Endothelial cell of umbilical vein (primary cell): ENCODE measurements around the gene TM7SF2. TPM values are rescaled to one million over a fixed set of nuclear protein-coding genes. Genes with fewer than 3 reads are reported as not detected.
A peak's percentile ranks its signal among the peaks of the same experiment; 100 is the strongest.

Experiments
- BruUV-seq: library from RNA; stranded (reverse); fragments of 400-500 nt; replicated peaks from 2 replicates; lab custom pipeline; 2021; lab: Mats Ljungman, UMichigan
- CTCF ChIA-PET: fragments of 300-600, 350-600 bp; sonication (Branson Sonifier 250); formaldehyde crosslinking; loops from one replicate; lab custom pipeline; 2021; ENCODE audit warnings: antibody characterized with exemption, inconsistent platforms; lab: Charles Lee
- POLR2A ChIA-PET: fragments of 300-600, 350-600 bp; sonication (Branson Sonifier 250); formaldehyde crosslinking; loops from one replicate; lab custom pipeline; 2021; ENCODE audit warnings: antibody characterized with exemption, inconsistent platforms; lab: Charles Lee
- DNase-seq: peaks from one replicate; pipeline ENCODE4 v3.0.0-alpha.2; 2011; ENCODE audit warnings: low read depth, low spot score
- FAIRE-seq: peaks from 2 replicates; lab custom pipeline; 2011; peaks lifted over from hg19 to GRCh38; lab: Jason Lieb, UNC
- H2AFZ ChIP-seq: 2 replicates; pipeline ENCODE4 v1.6.0; 2012; ENCODE audit warnings: low read depth, low read length, control low read depth, inconsistent platforms
- H3K27ac ChIP-seq: 2 replicates; pipeline ENCODE4 v1.5.1; 2011; ENCODE audit warnings: low read depth, mild to moderate bottlenecking, control low read depth, low read length, moderate library complexity; ENCODE audit not compliant: insufficient read depth
- H3K27me3 ChIP-seq, 2 experiments: 2 replicates each; pipeline versions ENCODE4 v1.6.0 to v1.6.1; 2011; ENCODE audit warnings: low read length in 2 of 2, mixed read lengths in 1 of 2; ENCODE audit not compliant: control insufficient read depth in 2 of 2, insufficient read depth in 2 of 2
- H3K36me3 ChIP-seq, 2 experiments: 2 replicates in 1 of 2; 3 replicates in 1 of 2; pipeline ENCODE4 v1.5.1; 2011; ENCODE audit warnings: low read length in 2 of 2, mild to moderate bottlenecking in 1 of 2, moderate library complexity in 1 of 2; ENCODE audit not compliant: control insufficient read depth in 2 of 2, insufficient read depth in 2 of 2; ENCODE audit errors: extremely low read depth in 1 of 2
- H3K4me1 ChIP-seq: 3 replicates; pipeline ENCODE4 v1.5.1; 2011; ENCODE audit warnings: mild to moderate bottlenecking, low read length; ENCODE audit not compliant: control insufficient read depth, insufficient read depth; ENCODE audit errors: extremely low read depth
- H3K4me2 ChIP-seq: 2 replicates; pipeline ENCODE4 v1.6.1; 2011; ENCODE audit warnings: low read length, control low read depth, mixed read lengths; ENCODE audit not compliant: insufficient read depth
- H3K4me3 ChIP-seq, 3 experiments: fragments of 200-600 bp in 1 of 3; sonication (generic), shearing (Covaris generic) in 1 of 3; replicated peaks in 1 of 3; 2 replicates each; pipeline ENCODE4 v1.5.1; 2011 to 2016; ENCODE audit warnings: control low read depth in 3 of 3, low read length in 3 of 3, mild to moderate bottlenecking in 2 of 3, inconsistent platforms in 1 of 3, low read depth in 1 of 3, moderate library complexity in 1 of 3; ENCODE audit not compliant: insufficient read depth in 1 of 3
- H3K79me2 ChIP-seq: 2 replicates; pipeline ENCODE4 v1.6.0; 2012; ENCODE audit warnings: low read length, inconsistent platforms; ENCODE audit not compliant: control insufficient read depth, insufficient read depth
- H3K9ac ChIP-seq: replicated peaks from 2 replicates; pipeline ENCODE3; 2011; ENCODE audit warnings: low read length, control low read depth; ENCODE audit not compliant: insufficient read depth; ENCODE audit errors: extremely low read depth
- H3K9me1 ChIP-seq: replicated peaks from 3 replicates; pipeline ENCODE4 v1.6.0; 2011; ENCODE audit warnings: mild to moderate bottlenecking, low read length; ENCODE audit not compliant: control insufficient read depth, insufficient read depth; ENCODE audit errors: extremely low read depth
- H3K9me3 ChIP-seq: replicated peaks from 2 replicates; pipeline ENCODE4 v1.5.1; 2012; ENCODE audit warnings: low read length, inconsistent platforms; ENCODE audit not compliant: control insufficient read depth, insufficient read depth
- H4K20me1 ChIP-seq: replicated peaks from 2 replicates; pipeline ENCODE3; 2011; ENCODE audit warnings: mild to moderate bottlenecking, low read length; ENCODE audit not compliant: control insufficient read depth, insufficient read depth; ENCODE audit errors: extremely low read depth
- EZH2 ChIP-seq: IDR thresholded peaks from 2 replicates; pipeline ENCODE4 v1.6.1; 2012; ENCODE audit warnings: borderline replicate concordance, low read depth, mild to moderate bottlenecking, moderate library complexity, low read length, inconsistent platforms; ENCODE audit not compliant: severe bottlenecking
- MYC ChIP-seq: IDR thresholded peaks from one replicate; pipeline ENCODE4 v1.6.1; 2011; ENCODE audit warnings: mild to moderate bottlenecking, low read depth, low read length
- POLR2A ChIP-seq: IDR thresholded peaks from 2 replicates; pipeline ENCODE4 v1.6.1; 2012; ENCODE audit warnings: low read depth, mild to moderate bottlenecking, control low read depth, low read length
- POLR2AphosphoS5 ChIP-seq: IDR thresholded peaks from 2 replicates; pipeline ENCODE4 v1.6.1; 2012; ENCODE audit warnings: low read depth, mild to moderate bottlenecking, control low read depth, low read length, moderate library complexity; ENCODE audit not compliant: insufficient read depth
- dilution Hi-C: fragments of 300-500 bp; cut with MboI; formaldehyde crosslinking; loops from one replicate; pipeline ENCODE4 v1.15.0; 2019; ENCODE audit warnings: low sequenced_read_pairs; ENCODE audit not compliant: extremely low pct_ligation_motif_present
- intact Hi-C: fragments of 100-400 bp; cut with micrococcal nuclease; formaldehyde crosslinking; loops from one replicate; pipeline ENCODE4 v1.10.0; 2022
- polyA plus RNA-seq, 4 experiments: library from polyadenylated mRNA; depleted of rRNA in 3 of 4; stranded (reverse) in 3 of 4; unstranded in 1 of 4; fragments of >200 nt; gene quantifications; 2 replicates each; pipeline versions ENCODE4 v1.2.1 to v1.2.3, GENCODE V29; 2011 to 2012; ENCODE audit warnings: missing spikeins in 1 of 4
- total RNA-seq: library from RNA; stranded (reverse); gene quantifications from 2 replicates; pipeline ENCODE4 v1.2.3, GENCODE V29; 2021
- TF ChIP-seq, protein P1 (sequence below), 2 donors: IDR thresholded peaks; 1 replicate in 1 of 2; 2 replicates in 1 of 2; pipeline ENCODE4 v1.5.1; 2011; ENCODE audit warnings: low read length in 2 of 2, mild to moderate bottlenecking in 2 of 2, moderate library complexity in 2 of 2, control low read depth in 1 of 2, inconsistent platforms in 1 of 2, low read depth in 1 of 2; ENCODE audit not compliant: insufficient read depth in 1 of 2; ENCODE audit errors: extremely low read depth in 1 of 2
- TF ChIP-seq, protein P2 (sequence below): IDR thresholded peaks from 2 replicates; pipeline ENCODE4 v1.6.1; 2011; ENCODE audit not compliant: insufficient read depth, insufficient read length

TM7SF2 gene
- total and polyA plus RNA-seq, 2 donors (not counting 3 experiments of a cell fraction or from before 2014, with no cell fraction given), result 11.6 to 47.1 TPM

DNA sequence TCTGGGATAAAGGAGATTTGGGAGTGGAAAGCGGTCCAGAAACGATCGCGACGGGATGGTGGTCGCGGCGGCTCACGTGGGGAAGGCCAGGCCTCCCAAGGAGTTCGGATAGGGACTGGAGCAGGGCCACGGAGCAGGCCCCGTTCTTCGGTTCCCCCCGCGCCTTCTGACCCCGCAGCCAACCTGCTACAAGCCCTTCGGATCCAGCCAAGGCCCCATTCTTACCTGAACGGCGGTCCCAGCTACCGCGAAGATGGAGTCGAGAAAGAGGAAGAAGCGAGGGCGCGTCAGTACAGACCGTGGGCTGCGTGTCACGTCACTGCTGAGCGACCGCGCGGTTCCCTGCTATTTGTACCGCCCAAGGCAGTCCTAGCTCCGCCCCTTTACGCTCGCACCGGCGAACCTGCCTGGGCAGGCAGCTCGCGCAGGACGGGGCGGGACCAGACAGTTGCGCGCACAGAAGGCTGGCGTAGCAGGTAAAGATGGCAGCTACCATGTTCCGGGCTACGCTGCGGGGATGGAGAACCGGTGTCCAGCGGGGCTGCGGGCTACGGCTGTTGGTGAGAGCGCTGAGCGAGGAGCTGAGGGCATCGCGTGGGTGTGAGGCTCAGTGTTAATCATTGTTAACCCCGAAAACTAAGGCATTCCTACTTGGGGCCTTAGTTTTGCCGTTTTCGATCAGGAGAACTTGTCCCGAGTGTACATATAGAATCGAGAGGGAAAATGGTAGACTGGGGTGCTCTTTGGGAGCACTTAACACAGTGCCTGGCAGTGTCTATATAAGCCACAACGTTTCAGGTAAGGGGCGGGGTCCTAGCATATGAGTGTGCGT lies 10.4 kb downstream of the TM7SF2 start, which contains the start of the genes FAU and MRPL49:
TSS of gene FAU (minus strand) at position 270 of the 832 bp plus-strand sequence. CDS start 321 bp downstream, outside the sequence.
TSS of gene MRPL49 (plus strand) at position 457 of the 832 bp plus-strand sequence. CDS start at position 483, 26 bp downstream.
- H2AFZ ChIP-seq, result peak within 1 kb of the TSS; percentile 85
- TF ChIP-seq MYC, result peak; percentile 11
- TF ChIP-seq, protein P1, sequence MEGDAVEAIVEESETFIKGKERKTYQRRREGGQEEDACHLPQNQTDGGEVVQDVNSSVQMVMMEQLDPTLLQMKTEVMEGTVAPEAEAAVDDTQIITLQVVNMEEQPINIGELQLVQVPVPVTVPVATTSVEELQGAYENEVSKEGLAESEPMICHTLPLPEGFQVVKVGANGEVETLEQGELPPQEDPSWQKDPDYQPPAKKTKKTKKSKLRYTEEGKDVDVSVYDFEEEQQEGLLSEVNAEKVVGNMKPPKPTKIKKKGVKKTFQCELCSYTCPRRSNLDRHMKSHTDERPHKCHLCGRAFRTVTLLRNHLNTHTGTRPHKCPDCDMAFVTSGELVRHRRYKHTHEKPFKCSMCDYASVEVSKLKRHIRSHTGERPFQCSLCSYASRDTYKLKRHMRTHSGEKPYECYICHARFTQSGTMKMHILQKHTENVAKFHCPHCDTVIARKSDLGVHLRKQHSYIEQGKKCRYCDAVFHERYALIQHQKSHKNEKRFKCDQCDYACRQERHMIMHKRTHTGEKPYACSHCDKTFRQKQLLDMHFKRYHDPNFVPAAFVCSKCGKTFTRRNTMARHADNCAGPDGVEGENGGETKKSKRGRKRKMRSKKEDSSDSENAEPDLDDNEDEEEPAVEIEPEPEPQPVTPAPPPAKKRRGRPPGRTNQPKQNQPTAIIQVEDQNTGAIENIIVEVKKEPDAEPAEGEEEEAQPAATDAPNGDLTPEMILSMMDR (IDR thresholded peaks at IDR 0.05; ENCODE audit: extremely low read depth in 1 of 2, insufficient read depth in 1 of 2, low read depth in 1 of 2, low read length in 2 of 2), result no peak
- peak; percentile 91 for TF ChIP-seq POLR2AphosphoS5
- TF ChIP-seq EZH2, result no peak
- TF ChIP-seq, protein P2, sequence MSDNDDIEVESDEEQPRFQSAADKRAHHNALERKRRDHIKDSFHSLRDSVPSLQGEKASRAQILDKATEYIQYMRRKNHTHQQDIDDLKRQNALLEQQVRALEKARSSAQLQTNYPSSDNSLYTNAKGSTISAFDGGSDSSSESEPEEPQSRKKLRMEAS, result peak; percentile 55
- TF ChIP-seq POLR2A, result peak; percentile 93
- no peaks in the 10 kb centered on the region for H4K20me1 ChIP-seq
- peak within 1 kb of the TSS; percentile 73 to 94 (median 82) for H3K4me3 ChIP-seq
- H3K27me3 ChIP-seq, result no peaks in the 10 kb centered on the region
- no peaks in the 10 kb centered on the region for H3K9me1 ChIP-seq
- H3K9ac ChIP-seq, result peak within 1 kb of the TSS; percentile 90
- peaks cover 11% of the 10 kb centered on the region for H3K4me1 ChIP-seq
- peak within 1 kb of the TSS; percentile 83 for H3K4me2 ChIP-seq
- FAIRE-seq, result peak; percentile 92
- H3K27ac ChIP-seq, result peak within 1 kb of the TSS; percentile 74
- ChIA-PET CTCF (interaction anchor here (0.9 to 3.4 kb wide), 4 partner anchors 11 to 59 kb away, joined by 3 to 45 read pairs (median 10); partner anchors contain the start of genes CAPN1, SYVN1 and TM7SF2), POLR2A (interaction anchor here (0.8 to 1.9 kb wide), 4 partner anchors 13 to 140 kb away, joined by 3 to 7 read pairs (median 6); partner anchors contain the start of gene POLA2)
- peaks cover 10 to 27% of the 10 kb centered on the region in 2 experiments for H3K36me3 ChIP-seq
- intact Hi-C loops, result loop anchor here (1.0 kb wide), 1 partner anchor 13 kb away; no protein-coding TSS in a partner anchor
- dilution Hi-C loops, result no loop called here
- TSS peak; percentile 48 for BruUV-seq
- DNase-seq, result peak; percentile 98
- peaks cover 33% of the 10 kb centered on the region for H3K79me2 ChIP-seq
- H3K9me3 ChIP-seq, result no peaks in the 10 kb centered on the region
